GM18507 (cell line): ENCODE results near the gene AFAP1L1.
"Not testable (repeated sequence)": the region's sequence is repeated elsewhere in the genome, so short reads cannot be mapped to it uniquely, and the experiment has no call there.

Experiments
- DNase-seq: peaks from one replicate; pipeline ENCODE4 v3.0.0; 2011; ENCODE audit warnings: low read depth; ENCODE audit not compliant: insufficient read length; ENCODE audit errors: extremely low spot score
- FAIRE-seq: peaks from 2 replicates; lab custom pipeline; 2011; peaks lifted over from hg19 to GRCh38; lab: Jason Lieb, UNC

Gene AFAP1L1

DNA sequence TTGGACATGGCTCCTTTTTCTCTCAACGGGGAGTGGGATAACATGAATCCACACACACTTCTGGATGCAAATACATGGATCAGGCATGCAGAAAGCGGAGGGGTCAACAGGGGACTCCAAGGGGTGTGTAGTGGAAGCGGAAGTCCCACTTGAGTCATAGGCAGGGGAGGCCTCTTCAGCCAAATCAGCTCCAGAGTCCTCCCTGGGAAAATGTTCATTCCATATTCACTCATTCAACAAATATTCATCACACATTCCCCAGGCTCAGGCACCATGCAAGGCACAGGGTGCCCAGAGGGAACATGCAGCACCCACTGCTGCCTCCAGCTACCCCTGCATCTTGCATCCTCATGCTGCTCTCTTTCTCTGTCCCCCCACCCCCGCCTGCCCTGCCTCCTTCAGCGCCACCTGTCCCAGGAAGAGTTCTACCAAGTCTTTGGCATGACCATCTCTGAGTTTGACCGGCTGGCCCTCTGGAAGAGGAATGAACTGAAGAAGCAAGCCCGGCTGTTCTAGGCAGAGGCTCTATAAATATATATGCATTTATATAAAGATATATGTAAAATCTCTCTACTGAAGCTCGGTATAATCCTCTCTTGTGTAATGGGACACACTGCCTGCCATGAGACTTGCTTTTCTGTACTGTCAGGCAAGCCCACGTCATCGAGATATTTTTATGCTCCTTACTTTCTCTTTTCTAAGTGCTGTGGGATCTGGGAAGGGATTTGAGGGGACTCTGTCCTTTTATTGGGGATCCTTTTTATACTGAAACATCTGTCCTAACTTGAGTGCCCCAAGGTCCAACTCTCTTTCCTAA lies 13.6 kb upstream of the AFAP1L1 start:
- DNase-seq = no peak
- no peak for FAIRE-seq

DNA sequence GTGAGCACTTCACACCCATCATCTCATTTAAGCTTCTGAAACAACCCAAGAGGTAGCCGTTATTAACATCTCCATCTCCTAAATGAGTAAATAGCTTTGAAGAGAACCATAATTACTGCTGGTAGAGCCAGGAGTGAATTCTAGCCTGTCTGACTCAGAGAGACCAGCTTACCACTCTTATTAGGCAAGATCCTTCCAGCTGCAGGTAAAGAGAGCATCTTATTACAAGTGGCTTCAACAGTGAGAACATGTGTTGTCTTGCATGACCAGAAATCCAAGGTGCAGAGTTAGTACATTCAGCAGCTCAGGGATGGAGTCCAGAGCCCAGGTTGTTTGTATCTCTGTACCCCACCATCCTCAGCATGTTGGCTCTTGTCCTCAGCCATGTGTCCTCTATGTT lies 10.9 kb upstream of the AFAP1L1 start:
- DNase-seq (no peak), FAIRE-seq (no peak)

DNA sequence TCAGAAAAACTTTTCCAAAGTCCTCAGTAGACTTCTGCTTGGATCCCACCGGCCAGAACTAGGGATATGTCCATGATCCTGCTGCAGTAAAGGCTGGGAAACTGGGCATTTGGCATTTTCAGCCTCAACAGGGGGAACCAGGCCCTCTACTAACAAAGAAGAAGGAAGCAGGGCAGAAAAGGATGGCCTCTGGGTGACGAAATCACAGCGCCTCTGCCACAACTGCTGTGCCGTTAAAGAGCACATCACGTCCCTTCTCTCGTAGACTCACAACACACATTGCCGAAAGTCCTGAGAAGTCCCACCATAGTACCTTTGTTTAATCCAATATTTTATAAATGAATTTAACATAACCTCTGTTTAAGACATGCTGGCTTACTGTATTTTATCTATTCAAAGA lies 10.4 kb upstream of the AFAP1L1 start:
- FAIRE-seq (no peak), DNase-seq (no peak)

DNA sequence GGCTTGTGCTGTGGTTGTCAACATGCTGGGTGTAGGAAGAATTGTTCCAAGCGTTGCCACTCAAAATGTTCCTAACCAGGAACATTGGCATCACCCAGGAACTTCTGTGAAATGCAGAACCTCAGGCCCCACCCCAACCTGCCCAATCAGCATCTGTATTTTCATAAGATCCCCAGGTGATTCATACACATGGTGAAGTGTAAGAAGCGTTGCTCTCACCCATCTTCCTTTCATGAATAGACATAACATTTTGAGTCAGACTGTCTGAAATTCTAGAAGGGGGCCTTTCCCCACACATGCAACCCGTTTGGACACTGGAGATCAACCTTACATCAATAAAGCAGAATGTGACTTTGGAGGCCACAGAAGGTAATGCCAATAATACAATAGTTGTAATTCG lies 9.3 kb upstream of the AFAP1L1 start:
- DNase-seq (no peak), FAIRE-seq (no peak)

DNA sequence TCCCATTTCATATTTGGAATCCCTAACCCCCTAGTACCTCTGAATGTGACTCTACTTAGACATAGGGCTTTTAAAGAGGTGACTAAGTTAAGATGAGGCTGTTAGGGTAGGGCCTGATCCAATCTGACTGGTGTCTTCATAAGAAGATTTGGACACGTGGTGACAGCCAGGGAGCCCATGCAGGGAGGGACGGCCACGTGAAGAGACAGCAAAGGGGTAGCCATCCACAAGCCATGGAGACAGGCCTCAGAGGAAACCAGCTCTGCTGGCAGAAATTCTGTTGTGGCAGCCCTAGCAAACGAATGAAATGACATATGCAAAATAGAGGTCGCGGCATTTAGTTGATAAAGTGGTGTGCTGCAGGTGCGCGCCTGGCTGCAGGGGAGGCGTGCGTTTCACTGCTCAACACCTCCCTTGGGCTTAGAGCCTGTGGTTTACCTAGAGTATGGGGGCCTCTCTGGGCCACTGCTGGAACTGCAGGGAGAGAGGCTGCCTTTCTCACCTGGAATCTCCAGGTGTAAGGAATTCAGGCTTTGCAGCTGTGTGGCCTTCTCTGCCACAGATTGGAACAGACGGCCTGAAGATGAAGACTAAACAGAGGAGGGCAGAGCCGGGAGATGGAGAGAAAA lies 7.1 kb upstream of the AFAP1L1 start:
- no peak for DNase-seq

DNA sequence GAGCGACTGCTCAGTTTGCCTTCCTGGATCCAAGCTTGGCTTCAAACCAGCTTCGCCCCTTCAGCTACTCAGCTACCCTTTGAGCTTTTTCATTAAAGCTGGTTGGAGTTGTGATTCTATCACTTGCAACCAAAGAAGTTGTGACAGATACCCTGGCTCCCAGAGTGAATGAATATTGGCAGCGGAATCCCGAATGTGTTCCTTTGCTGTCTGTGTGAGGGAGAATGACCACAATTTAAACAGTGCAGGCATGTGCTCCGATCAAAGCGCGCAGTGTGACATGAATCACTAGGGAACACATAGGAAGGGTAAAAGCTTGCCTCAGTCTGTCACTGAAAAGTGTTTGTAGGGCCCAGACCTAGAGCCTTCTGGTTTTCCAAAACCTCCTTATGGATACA lies 6.6 kb upstream of the AFAP1L1 start:
- FAIRE-seq (no peak), DNase-seq (no peak)

More for the DNA sequence above, 7.1 kb upstream of the AFAP1L1 start:
- no peak for FAIRE-seq

DNA sequence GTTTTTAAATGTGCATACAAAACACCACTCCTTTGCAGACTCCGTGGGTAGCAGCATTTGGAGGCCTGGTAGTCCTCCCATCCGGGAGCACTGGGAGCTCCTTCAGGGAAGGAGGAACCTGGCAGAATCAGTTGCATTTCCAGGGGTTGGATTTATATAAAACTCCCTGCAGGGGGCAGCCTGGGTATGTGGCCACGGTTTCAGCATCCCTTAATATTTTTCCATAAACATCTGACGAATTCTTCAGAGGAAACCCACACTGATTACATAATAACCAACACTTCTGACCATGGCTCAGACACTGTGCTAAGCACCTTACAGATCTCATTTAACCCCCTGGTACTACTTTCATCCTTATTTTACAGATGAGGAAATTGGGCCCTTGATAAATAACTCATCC lies 6.1 kb upstream of the AFAP1L1 start:
- no peak for FAIRE-seq

DNA sequence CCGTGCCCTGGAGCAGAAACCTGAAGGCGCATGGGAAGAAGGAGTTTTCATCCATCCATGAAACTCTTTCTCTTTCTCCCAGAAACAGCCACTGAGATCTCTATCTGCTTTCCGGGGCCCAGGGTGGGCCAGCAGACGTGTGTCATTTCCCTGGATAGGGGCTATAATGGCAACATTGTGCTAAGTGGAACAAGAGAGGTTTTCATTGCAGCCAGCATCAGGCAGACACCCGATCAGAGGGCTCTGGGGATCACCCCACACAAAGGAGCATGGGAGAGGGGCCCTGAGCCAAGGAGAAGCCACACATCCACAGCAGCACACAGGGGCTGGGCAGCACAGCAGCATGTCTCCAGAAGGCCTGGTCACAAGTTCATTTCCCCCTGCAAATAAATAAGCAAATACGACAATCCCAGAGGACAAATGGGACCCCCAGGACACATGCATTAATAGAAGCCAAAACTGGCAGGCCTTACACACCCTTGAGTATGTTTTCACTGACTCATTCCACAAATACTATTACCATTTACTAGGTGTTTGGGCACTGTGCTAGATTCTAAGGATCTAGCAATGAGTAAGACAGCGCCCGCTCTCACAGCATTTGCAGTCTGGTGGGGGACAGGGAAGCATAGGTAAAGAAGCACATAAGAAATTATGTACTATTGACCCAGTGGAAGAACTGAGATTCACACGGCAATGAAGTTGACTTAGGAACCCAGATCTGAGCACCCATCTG lies 4.3 kb upstream of the AFAP1L1 start:
- no peak for FAIRE-seq
- DNase-seq = no peak

More for the DNA sequence above, 6.1 kb upstream of the AFAP1L1 start:
- no peak for DNase-seq

DNA sequence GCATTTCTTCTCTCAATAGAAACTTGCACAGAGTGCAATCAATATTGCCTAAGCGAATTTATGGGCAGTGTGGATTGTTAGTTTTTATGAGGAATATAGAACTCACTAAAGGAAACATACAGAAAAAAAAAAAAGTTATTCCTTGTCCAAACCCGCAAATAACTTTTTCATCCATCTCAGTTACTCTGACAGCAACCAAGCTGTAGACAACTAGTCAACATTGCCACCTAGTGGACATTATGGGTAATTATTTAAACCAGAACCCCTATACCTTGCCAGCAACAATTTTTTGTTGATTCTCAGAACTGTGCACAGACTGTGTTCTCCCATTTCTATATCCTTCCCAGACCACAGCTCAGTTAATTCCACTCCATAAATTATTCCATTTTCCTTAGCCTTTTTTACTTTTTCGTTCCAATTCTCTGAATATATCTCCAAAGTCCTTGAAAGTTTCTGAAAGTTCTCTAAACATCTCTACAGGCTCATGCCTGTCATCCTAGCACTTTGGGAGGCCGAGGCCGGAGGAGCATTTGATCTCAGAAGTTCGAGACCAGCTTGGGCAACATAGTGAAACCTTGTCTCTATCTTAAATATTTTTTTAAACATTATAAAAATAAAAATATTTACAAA lies 2.6 kb upstream of the AFAP1L1 start:
- DNase-seq (peak; percentile 12), FAIRE-seq (peak; percentile 52)

DNA sequence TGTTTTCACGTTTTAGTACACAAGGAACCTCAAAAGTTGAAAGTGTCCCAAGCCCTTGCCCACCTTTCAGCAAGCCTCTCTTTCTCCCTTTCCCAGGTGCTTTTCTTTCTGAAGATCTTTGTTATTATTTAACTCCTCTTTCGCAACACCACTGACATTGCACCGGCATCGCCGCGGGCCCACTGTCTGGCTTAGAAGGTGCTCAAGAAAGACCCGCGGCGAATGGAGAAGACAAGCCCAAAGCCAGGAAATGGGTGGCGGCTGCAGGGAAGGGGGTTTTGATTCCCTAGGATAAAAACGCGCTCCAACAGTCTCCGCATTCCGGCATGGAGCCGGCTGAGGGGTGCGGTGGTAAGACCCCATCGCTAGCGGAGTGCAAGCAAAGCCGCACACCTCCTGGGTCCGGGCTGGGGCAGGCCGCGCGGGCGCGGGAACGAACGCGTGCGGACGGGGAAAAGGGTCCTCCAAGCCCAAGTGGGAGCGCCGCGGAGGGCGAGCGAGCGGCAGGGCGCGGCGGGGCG lies 404 bp upstream of the AFAP1L1 start:
- DNase-seq (no peak), FAIRE-seq (no peak)

DNA sequence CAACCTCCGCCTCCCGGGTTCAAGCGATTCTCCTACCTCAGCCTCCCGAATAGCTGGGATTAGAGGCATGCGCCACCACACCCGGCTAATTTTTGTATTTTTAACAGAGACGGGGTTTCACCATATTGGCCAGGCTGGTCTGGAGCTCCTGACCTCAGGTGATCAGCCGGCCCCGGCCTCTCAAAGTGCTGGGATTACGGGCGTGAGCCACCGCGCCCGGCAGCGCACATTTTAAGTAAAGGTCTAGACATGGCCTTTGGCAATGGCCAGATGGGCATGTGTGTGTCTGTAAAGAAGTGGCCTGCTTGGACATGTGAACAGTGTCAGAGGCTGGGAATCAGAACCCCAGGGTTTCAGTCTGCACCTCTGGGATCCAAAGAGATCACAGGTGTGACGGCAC lies 1.1 kb downstream of the AFAP1L1 start:
- not testable (repeated sequence) for FAIRE-seq

DNA sequence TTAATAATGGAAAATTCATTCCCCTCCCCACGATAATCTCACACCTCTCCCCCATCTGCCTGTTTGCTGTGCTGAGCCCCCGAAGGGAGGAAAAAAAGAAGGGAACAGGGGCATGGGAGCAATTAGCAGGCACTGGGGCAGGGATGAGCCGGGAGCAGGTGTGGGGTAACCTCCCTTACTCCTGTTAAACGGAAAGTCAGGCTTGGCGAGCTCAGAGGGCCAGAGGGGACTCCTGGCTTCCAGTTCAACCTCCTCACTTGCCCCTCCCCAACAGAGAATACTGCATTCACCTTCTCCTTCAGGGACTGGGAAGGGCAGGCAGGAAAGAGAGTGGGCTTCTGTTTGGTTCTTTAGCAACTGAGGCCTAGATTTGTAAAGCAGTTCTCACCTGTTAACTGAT lies 1.6 kb downstream of the AFAP1L1 start:
- FAIRE-seq (no peak), DNase-seq (no peak)

More for the DNA sequence above, 1.1 kb downstream of the AFAP1L1 start:
- DNase-seq = not testable (repeated sequence)

DNA sequence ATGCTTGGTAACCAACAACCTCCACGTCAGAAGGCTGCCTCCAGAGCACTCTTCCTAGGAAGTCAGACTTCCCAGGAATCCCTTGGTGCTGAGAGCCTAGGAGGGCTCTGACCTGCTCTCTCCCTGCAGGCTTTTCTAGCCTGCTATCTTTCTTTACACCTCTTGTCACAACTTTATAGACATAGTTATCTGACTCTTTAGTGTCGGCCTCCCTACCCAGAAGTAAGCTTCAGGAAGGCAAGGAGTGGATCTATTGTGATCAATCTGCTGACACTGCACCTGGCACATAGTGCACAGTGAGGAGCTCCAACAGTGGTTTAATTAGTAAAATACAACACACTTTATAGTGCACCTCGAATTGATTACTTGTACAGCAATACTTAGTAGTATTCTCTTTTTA lies 2.3 kb downstream of the AFAP1L1 start:
- no peak for DNase-seq
- no peak for FAIRE-seq

DNA sequence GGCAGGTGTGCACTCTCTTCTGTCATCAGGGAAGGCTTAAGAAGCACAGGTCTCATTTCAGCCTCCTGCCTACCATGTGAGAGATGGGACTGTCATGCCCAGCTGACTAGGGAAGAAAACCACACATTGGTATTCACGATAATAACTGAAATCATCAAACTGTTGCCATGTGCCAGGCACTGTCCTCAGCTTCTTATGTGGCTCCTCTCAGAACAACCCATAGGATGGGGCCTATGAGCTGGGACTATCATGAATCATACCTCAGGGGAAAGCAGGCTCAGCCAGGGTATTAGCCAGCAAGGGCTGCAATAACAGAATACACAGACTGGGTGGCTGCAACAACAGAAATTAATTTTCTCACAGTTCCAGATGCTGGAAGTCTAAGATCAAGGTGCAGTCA lies 3.3 kb downstream of the AFAP1L1 start:
- DNase-seq (no peak), FAIRE-seq (no peak)

DNA sequence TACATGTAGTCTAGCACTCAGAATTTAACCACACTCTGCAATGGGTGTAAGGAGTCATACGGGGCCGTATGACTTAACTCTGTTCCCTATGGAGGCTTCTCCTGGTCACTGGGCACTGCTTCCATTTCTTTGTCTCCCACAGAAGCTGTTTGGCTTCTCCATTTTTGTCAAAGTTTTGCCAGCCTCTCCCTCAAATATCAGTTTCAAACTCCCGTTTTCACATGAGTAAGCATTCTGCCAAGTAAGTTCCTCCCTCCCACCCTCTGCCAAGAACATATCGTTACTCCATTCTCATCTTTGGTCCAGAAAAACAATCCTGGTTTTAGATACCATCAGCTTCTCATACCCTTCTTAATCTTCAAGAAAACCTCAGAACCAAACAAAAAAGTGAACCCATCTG lies 6.1 kb downstream of the AFAP1L1 start:
- no peak for FAIRE-seq
- DNase-seq = no peak

DNA sequence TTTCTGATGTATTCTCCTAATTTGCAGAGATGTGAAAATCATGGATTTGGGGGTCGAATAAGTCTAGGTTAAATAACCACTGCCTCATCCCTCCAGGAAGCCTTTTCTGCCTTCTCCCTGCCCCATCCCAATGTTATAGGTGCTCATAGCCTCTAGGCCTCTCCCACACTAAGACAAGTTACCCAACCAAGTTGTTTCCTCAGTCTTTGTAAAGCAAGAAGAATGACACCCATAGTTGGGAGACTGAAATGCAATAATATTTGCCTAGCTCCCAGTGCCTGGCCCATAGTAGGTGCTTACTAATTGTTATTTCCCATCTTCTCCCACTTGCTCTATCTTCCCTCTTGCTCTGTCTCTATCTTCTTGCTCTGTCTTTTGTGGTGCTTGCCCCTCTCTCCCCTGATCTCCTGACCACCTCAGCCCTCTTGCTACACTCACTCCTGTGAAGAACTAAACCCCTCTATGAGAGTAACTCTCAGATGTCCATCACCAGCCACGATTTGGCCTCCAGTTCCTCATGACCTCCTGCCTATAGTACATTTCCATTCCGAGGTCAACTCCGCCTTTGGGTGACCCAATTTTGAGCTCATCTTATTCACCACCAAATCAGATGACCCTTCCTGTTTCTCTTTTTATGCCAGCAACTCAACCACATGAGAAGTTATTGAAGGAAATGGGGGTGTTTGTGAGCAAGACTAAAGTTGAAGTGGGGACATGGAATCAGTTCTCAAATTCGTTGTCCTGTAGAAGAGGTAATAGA lies 7.0 kb downstream of the AFAP1L1 start:
- FAIRE-seq (no peak), DNase-seq (no peak)

DNA sequence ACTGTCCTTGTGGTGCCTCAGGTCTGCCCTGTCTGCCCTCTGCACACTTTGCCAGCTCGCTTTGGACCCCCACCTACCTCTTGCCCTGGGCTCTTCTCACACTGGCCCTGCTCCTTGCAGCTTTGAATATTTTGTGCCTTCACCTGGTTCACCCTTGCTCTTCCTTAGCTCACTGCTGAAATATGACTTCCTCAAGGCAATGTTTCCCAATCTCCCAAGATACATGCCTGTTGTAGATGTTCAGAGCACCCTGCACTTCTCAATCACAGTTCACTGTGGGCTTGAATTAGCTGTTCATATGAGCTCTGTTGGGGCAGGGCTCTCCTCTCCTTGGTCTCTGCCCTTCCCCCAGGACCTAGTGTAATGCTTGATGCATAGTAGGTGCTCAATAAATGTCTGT lies 8.0 kb downstream of the AFAP1L1 start:
- DNase-seq = no peak
- FAIRE-seq = no peak

DNA sequence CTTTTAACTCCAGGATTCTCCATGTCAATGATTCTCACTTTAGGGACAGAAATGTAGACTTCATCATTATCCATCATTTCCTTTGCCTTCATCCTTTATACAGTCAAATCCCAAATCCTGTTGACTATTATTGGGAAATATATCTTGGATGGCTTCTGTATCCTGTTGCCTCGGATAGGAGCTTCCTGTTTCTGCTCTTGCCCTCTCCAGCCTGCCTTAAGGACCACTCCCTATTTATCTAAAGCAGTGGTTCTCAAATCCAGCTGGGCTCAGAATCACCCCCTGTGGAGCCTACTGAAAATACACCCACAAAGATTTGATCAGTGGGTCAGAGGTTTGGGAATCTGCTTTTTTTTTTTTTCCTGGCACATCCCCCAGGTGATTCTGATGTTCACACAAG lies 8.5 kb downstream of the AFAP1L1 start:
- FAIRE-seq = no peak
- no peak for DNase-seq

DNA sequence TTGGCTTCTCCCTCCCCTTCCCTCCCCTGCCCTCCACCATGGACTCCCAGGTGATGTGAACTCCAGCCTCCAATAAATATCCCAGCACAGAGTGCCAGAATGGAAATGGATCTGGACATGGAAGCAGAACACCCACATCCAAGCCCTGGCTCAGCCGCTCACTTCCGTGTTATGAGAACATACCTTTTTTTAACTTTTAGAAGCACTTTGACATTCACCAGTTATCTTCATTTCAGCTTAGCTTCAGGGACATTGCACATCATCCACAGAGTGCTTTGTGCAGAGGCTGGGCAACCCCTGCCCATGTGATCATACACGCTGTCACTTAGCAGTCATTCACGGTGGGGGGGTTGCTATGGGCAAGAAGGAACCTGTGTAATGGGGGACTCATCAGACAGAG lies 9.1 kb downstream of the AFAP1L1 start:
- no peak for FAIRE-seq

More for the DNA sequence above, 9.1 kb downstream of the AFAP1L1 start:
- no peak for DNase-seq
